Posterior cingulate gyrus (tissue), 11 donors: Measurements from ENCODE around the gene CERS1.

Experiments used
- DNase-seq, 10 donors: peaks; one replicate each; pipeline versions ENCODE4 v3.0.0 to v3.0.0-alpha.2; 2020 to 2021; ENCODE audit warnings: mixed read lengths in 3 of 10
- intact Hi-C: fragments of 100-400 bp; cut with DNase I; formaldehyde crosslinking; loops from one replicate; pipeline ENCODE4 v1.15.1; 2023

Gene CERS1

DNA sequence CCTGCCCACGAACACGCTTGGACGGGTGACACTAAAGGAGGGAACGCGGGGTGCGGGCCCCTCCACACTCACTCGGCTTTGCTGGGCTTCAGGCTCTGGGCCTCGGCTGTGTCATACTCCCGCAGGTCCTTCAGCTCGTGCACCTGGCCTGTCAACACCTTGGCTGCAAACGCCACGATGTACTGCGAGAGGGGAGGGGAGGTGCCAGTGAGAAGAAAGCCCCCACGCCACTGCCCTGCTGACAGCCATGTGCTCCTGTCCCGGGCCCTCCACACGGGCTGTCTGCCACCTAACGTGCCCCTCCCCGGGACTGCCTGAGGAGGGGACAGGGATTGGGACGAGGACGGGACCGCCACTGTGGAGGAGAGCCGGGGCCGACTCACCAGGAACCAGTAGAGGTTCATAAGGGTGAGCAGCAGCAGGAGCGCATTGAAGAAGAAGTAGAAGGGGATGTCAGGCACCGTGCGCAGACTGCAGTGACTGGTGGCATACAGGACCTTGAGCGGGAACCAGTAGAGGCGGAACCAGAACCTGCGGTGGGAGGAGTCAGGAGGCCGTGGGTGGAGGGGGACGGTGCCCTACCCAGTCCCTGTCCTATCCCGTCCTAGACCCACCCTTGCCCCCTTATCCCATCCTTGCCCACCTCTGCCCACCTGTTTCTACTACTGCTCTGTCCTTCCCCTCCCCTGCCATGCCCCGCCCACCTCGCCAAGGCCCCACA is 16.9 kb downstream of the CERS1 start:
- intact Hi-C loops = no loop called here
- DNase-seq = no peak

DNA sequence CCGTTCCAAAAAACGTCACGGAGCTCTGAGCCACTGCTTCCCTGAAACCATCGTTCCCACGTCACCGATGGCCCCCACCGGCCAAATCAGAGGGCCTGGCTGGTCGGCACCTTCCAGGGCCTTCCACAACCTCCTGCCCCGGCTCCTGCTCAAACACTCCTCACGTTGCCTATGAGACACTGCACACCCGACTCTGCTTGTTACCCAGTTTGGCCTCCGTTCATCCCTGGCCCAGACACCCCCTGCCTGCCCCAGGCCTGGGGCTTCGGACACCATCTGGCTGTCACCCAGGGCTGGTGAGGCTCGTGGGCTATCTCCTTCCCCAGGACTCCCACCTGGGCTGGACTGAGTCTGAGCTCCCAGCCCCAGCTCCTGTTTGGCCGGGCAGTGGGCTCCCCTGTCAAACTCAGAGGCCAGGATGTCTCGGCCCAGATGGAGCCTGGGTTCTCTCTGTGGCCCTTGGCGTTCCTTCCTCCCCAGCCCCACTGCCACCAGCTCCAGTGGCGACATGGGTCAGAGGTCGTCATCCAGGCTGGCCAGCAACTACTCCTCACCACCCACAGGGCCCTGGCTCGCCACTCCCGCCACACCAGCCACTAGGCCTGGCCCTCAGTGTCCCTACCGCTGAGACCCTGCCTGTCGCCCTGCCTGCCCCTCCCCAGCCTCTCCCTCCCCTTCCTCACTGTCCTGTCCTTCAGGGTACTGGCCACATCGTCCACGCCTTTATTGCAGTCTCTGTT is 17.7 kb downstream of the CERS1 start:
- DNase-seq = no peak
- intact Hi-C loops = no loop called here

DNA sequence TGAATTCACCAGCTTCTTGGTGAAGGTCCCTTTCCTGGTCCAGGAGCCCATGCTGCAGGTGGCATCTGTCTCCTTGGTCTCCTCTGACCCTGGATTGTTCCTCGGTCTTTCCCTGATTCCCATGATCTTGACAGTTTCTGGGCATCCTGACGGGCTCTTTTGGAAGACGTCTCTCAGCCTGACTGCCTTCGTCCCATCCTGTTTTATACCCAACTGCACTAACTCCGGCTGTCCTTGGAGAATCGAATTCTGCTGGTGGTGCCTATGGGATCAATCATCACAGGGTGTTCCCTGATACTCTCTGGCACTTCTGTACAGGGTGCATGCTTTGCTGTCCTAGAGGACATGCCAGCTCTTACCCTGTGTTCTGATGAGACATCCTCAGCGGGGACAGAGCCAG is 19.1 kb downstream of the CERS1 start:
- no peak for DNase-seq
- intact Hi-C loops = no loop called here

GRCh38 chr19:18875726-18876125 is 20.2 kb downstream of the CERS1 start:
- DNase-seq = no peak
- intact Hi-C loops = no loop called here

DNA sequence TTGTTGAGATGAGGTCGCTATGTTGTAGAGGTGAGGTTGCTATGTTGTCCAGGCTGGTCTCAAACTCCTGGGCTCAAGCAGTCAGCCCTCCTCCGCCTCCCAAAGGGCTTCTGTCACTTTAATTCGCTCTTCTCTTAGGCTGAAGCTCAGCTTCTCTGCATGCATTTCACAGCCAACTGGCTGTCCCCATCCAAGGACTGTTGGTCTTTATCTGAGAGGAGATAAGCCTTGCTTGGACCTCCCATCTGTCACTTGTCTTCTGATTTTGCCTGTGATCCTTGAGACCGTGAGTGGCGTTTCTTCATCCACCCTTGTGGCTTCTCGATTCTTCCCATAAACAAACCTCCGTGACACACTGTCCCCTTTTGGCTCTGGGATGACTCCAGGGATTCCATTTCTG is 24.4 kb downstream of the CERS1 start:
- intact Hi-C loops = no loop called here
- DNase-seq = no peak

DNA sequence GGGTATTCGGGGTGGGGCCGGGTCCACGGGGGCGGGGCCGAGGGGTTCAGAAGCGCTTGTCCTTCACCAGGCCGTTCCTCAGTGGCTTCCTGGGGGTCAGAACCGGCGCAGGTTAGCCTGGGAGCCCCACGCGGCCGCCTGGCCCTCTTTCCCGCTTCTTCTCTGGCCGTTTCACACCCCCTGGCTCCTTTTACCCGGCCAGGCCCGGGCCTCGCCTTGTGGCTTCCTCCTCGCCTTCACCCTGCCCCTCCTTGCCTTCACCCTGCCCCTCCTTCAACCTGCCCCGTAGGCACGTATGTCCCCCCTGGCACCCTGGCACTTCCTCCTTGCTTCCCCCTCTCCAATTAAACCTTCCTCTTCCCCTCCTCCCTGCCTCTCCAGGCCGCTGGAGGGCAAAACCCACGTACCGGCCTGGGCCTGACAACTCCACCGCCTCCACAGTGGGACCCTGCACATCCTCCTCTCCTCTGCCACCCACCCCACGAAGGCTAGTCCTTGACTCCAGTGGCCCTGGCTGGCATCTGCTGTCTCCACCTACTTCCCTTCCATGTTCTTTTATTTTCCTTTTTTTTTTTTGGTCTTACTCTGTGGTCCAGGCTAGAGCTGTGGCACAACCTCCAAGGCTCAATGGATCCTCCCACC is 25.3 kb downstream of the CERS1 start:
- intact Hi-C loops = no loop called here
- DNase-seq = no peak

DNA sequence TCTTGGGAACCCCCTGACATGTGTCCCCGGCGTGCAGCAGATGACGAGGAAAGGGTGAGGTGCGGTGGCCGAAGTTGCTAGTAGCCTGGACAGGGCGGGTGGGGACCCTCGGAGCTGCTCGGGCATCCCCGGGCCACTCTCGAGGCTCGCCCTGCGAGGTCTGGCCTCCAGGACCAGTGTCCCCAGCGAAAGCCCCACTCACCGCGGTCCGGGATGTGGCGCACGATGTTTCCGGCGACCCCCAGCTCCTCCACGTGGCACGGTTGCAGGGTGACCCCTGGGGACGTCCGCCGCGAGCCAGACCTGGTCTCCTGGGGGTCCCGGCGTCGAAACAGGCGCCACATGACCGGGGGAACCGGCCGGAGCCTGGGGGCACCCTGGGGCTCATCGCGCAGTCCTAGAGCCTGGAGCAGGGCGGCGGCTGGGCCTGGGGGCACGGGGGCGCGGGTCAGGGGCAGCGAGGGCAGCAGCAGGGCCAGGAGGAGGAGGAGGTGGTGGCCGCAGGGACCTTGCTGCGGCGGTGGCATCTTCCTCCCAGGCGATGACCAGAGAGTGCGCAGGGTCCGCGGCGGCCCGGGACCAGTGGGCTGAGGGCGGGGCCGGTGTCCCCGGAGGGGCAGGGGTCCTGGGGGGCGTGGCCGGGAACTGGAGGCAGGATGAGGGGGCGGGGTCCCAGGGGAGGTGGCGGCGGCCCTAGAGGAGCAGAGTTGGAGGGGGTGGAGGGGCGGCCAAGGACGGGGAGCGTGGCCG is 26.0 kb downstream of the CERS1 start:
- intact Hi-C loops = no loop called here

GRCh38 chr19:18869023-18869618 is 26.8 kb downstream of the CERS1 start:
- DNase-seq = peak in 1 of 10 donors; percentile 80
- intact Hi-C loops = no loop called here

More for the DNA sequence above, 26.0 kb downstream of the CERS1 start:
- peak in 1 of 10 donors; percentile 83 for DNase-seq

DNA sequence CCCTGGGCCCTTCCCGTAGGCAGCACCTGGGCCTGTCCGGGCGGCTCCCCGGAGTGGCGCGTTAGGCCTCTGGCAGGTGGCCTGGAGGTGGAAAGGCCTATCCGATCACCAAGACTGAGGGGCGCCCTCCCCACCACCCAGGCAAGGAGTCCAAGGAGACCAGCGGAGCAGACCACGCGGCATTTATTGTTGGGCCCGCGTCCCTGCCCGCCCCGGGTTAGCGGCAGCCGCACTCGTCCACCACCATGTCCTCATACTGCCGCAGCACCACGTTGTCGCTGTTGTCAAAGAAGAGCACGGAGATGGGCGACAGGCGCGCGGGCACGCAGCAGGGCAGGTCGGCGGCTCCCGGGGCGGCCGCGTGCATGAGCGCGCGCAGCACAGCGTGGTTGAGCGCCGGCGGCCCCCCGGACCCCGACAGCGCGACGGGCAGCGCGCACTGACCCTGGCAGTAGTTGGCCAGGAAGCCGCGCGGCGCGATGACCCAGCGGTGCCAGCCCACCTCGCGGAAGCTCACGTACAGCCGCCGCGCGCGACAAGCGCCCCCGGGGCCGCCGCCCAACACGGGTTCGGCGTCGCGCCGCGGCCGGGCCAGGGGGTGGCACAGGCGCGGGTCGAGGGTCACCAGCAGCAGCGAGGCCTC is 27.5 kb downstream of the CERS1 start:
- peak in 4 of 10 donors; percentile 27 to 90 (median 56) for DNase-seq
- intact Hi-C loops = no loop called here

GRCh38 chr19:18867751-18868150 is 28.2 kb downstream of the CERS1 start:
- intact Hi-C loops = loop anchor here (2.0 kb wide), 1 partner anchor 51 kb away; the partner anchor contains the start of genes COPE and DDX49
- no peak for DNase-seq

DNA sequence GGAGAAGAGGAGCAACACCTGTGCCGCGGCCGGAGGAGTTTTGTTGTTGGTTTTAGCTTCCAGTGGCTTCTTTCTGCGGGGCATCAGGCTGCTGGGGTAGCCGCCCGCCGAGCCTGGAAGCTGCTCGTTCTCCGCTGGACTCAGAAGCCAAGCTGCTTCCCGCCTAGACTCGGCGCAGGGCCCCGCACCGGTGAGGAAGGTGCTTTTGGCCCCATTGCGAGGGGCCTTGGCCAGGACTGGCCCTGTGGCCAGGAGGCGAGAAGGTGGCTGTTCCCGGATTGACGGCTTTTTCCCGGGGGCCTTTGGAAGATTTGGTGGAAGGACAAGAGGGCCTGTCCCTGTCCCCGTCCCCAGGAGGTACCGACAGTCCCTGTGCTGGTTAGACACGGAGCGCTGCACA is 28.8 kb downstream of the CERS1 start:
- intact Hi-C loops = loop anchor here (2.0 kb wide), 1 partner anchor 52 kb away; the partner anchor contains the start of genes COPE and DDX49
- no peak for DNase-seq

DNA sequence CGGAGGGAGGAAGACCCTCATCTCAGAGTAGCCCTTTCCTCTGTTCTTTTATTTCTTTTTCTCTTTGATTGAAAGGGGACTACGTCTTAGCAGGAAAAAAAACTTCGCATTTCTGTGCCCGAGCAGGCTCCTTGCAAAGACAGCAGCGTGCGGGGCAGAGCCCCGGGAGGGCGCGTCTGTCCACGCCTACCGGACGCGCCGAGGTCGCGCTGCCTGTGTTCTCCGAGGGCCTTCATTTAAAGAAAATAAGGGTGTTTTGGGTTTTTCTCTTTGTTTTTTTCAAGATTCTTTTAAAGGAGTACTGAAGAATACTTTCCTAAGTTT is 29.2 kb downstream of the CERS1 start:
- intact Hi-C loops = loop anchor here (2.0 kb wide), 1 partner anchor 52 kb away; the partner anchor contains the start of genes COPE and DDX49

DNA sequence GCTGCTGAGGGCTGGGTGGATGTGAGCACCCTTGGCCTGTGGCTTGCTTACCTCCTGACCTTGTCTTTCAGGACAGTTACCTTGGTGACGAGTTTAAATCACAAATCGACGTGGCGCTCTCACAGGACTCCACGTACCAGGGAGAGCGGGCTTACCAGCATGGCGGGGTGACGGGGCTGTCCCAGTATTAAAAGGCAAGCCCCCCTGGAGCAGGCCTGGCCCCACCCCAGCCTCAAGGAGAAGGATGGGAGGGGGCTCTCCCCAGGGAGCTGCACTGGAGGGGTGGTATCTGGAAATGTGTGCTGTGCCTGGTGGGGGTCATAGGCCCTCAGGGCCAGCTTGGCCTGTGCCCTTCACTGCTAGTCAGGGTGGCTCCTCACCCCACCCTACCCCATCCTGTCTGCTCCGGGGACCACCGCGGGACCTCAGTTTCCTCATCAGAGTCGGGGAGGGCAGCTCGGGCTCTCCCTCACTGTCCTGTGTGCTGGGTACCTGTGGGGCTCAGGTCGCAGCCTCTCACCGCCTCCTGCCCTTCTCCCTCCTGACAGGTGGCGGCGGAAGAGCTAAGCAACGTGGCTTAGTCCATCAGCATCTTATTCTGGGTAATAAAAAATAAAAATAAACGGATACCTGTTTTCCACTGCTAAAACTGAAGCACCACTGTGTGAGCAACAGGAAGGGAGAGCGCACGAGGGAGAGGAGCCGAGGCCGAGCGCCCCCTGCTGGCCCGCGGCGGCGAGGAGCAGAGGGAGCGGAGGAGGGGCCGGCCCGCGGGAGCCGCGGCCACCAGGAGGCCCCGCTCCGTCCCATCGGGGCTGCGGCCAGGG is 29.8 kb downstream of the CERS1 start:
- peak in 8 of 10 donors; percentile 64 to 96 (median 73) for DNase-seq
- intact Hi-C loops = loop anchor here (2.0 kb wide), 1 partner anchor 53 kb away; the partner anchor contains the start of genes COPE and DDX49

More for the DNA sequence above, 29.2 kb downstream of the CERS1 start:
- DNase-seq = no peak

GRCh38 chr19:18865106-18865972 is 30.6 kb downstream of the CERS1 start:
- intact Hi-C loops = no loop called here
- DNase-seq = peak in 1 of 10 donors; percentile 67

GRCh38 chr19:18863843-18864362 is 32.1 kb downstream of the CERS1 start:
- intact Hi-C loops = no loop called here
- DNase-seq = peak in 1 of 10 donors; percentile 66

- intact Hi-C loops = no loop called here
- peak in 1 of 10 donors; percentile 75 for DNase-seq
These were observed 32.7 kb downstream of the CERS1 start for GRCh38 chr19:18862976-18863842.

DNA sequence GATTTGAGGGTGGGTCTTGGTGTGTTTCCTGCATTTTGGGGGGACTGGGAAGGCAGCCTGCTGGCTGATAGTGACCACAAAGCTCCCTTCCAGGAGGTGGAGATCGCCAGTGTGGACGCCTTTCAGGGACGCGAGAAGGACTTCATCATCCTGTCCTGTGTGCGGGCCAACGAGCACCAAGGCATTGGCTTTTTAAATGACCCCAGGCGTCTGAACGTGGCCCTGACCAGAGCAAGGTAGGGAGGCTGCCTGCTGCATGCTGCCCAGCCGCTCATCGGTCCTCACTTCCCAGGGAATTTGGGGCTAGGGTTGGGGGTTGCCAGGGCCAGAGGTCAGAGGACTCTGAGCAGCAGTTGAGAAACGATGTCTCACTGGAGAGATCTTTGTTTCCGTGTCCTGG is 34.0 kb downstream of the CERS1 start:
- DNase-seq = no peak
- intact Hi-C loops = no loop called here
